ENCODE measurements around the gene PSMA5.
"Not testable (repeated sequence)": the region's sequence is repeated elsewhere in the genome, so short reads cannot be mapped to it uniquely, and the experiment has no call there.

PSMA5 gene

DNA sequence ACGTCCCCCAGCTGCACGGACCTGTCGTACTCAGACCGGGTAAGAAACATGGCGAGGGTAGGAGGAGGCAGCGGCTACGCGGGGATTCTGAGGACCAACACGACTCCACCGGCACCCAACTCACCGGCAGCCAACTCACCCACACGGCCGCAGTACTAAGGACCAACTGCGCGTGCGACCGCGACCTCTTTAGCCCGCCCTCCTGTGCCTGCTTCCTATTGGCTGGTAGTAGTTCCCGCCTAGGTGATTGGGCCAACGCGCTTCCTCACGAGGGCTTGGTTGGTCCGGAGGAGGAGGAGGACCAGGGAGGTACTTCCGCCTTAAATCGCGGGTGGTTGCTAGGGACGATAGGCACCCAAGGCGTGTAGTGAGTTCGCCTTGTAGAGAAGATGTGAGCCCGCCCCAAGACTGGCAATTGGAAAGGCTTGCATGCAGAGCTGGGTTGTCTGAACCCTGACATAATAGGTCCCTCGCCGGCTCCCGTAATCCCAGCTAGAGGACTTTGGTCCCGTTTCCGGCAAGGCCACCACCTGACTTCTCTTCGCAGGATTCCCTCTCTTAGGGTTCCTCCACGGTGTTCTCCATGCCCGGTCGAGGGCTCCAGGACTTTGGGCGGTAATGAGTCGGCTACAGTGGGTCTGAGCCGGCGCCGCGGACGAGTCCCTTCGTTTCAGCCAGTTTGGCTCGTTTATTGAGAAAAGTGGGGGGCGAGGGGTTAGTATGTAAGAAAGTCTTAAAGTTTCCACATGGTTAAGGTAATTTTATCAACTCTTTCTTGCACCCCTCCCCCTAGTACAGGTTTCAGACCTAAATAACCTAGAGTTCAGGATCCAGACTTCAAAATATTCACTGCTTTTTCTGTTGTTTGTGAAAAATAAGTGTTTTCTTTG, at the start of gene PSMA5:
Gene PSMA5, minus strand, starts transcription at position 168 of the 890 bp plus-strand sequence. Its CDS starts 118 bp downstream, at position 50.
- peak; percentile 97 for DNase-seq (ENCODE audit: low spot score)

DNA sequence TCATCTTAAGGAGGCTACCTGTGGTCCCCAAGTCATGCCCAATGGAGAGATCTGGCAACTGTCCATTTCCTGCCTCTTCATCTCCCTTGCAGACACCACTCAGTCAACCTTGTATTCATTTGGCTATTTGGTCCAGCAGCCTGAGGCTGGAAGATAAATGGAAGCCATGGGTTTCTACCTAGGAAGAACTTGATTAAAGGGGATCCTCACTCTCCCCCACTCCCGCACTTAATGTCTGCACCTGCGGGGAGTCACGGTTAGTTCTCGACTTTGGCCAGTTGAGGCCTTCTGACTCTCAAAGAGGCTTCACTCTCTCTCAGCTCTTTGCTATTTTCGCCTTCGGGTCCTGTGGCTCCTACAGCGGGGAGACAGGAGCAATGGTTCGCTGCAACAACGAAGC, 49.0 kb upstream of the PSMA5 start:
- DNase-seq (ENCODE audit: low spot score) = no peak

DNA sequence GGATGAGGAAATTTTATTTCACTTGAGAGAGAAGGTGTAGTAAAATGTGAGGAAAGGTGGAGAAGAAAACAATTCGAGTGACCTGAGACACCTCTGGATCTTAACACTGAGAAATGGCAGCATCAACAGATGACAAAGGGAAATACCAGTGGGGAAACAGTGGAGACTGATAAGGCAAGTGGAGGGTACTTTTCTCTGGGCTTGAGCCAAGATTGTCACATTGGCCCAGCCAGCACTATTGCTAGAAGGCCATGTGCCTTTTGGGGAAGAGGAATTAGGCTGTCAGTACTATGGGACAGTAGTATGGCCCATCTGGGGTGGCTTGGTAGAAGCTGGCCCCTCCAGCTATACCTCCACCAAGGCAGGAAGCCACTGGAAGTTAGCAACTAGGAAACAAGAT, 48.4 kb upstream of the PSMA5 start:
- no peak for DNase-seq (ENCODE audit: low spot score)

DNA sequence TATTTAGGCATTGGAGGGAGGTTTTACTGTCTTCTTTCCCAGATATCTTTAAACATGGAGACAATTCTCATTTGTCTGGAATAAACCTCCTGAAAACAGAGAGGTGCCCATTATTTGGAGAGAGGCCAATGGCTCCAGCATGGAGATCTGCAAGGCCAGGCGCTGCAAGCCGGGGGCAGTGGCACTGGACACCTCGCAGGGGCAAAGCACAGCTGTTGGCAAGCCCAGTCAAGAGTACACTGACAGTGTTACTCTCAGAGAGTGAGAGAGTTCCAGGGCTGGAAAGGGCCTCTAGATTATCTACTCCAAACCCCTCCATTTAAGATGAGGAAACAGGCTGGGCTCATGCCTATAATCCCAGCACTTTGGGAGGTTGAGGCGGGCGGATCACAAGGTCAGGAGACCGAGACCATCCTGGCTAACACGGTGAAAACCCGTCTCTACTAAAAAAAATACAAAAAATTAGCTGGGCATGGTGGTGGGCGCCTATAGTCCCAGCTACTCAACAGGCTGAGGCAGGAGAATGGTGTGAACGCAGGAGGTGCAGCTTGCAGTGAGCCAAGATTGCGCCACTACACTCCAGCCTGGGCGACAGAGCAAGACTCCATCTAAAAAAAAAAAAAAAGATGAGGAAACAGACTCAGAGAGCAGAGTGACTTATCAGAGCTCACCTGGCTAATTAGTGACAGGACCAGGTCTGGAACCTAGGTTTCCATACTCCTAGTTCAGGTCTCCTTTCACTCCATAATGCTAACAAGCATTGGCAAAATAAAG, 47.2 kb upstream of the PSMA5 start:
- DNase-seq (ENCODE audit: low spot score) = not testable (repeated sequence)

DNA sequence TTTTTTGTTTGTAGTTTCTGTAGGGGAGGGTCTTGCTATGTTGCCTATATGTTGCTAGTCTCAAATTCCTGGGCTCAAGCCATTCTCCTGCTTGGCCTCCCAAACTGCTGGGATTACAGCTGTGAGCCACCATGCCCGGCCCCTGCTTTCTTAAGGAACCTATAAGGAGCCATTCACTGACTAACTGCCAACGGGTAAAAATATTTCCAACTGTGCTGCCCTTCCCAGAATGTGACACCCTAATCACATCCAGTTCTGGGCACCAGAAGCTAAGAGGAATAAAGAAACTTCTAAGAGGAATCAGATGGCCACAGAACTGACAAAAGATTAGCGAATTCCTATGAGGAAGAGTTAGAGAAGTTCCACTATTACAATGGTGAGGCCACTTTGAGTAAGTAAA, 46.5 kb upstream of the PSMA5 start:
- no peak for DNase-seq (ENCODE audit: low spot score)

DNA sequence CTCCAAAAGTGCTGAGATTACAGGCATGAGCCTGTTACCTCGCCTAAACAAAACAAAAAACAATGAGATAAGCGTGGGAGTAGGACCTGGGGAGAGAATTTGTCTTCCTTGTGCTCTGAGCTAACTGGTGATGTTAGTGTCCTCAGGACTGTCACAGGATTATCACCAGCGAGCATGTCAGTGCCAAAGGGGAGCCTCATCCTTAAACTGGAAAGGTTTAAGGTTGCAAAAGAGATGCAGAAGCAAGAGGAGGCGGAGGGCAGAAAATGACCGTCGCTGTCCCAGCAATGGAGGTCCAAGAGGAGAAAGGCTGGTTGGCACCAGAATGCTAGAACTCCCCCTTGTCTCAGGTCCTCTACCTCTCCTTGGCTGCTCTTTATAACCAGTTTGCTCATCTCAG, 44.0 kb upstream of the PSMA5 start:
- no peak for DNase-seq (ENCODE audit: low spot score)

DNA sequence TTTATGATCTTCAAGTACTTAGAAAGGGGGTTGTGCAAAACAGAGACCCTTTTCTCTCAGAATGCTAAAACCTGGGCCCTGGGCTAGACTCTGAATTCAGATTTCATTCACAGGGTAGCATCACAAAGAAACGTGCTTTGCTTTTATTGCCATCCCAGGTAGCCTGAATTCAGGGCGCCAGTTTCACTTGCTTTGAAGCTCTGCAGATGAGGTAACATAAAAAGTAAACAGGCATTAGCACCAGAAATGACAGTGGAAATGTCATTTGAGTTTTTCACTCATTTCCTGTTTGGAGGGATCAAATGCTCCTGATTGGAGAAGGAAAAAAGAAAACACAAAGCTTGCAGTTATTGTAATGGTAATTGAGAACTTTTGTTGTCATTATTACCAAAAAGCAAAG, 42.7 kb upstream of the PSMA5 start:
- no peak for DNase-seq (ENCODE audit: low spot score)

DNA sequence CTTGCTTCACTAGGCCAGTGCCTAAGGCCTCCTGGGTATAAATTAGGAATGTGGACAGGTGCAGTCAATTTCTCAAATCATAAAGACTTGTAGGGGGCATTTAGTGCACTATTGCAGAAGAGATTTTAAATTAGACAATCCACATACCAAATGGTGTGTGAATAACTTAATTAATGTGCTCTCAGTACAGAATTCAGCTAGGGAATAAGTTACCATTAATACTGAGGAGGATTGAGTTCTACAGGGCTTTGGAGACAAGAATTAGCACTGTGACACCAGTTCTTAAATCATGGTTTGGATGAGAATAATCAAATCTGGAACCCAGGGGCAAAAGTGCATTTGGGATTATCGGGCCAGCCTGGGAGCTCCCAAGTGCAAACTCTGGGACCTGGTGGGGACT, 41.8 kb upstream of the PSMA5 start:
- DNase-seq (ENCODE audit: low spot score) = no peak

DNA sequence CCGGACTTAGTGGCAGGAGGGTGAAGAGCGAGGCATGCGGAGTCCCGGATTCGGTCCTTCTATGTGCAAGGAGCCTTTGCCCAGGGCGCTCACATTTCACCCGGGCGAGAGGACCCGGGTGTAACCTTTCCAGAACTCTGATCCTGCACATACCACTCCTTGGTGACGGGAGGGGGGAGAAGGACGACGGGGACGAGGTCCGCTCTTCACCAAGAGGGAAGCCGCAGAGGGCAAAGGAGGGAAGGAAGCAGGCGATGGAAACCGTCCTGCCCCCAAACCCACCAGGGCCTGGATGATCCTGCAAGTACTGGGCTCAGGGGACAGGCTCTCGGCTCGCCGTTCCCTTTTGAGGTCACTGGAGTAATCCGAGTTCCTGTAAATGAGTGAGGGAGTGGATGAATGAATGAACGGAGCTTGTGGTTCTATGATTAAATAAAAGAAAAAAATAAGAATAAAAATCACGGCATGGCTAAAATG, 41.1 kb upstream of the PSMA5 start:
- no peak for DNase-seq (ENCODE audit: low spot score)

DNA sequence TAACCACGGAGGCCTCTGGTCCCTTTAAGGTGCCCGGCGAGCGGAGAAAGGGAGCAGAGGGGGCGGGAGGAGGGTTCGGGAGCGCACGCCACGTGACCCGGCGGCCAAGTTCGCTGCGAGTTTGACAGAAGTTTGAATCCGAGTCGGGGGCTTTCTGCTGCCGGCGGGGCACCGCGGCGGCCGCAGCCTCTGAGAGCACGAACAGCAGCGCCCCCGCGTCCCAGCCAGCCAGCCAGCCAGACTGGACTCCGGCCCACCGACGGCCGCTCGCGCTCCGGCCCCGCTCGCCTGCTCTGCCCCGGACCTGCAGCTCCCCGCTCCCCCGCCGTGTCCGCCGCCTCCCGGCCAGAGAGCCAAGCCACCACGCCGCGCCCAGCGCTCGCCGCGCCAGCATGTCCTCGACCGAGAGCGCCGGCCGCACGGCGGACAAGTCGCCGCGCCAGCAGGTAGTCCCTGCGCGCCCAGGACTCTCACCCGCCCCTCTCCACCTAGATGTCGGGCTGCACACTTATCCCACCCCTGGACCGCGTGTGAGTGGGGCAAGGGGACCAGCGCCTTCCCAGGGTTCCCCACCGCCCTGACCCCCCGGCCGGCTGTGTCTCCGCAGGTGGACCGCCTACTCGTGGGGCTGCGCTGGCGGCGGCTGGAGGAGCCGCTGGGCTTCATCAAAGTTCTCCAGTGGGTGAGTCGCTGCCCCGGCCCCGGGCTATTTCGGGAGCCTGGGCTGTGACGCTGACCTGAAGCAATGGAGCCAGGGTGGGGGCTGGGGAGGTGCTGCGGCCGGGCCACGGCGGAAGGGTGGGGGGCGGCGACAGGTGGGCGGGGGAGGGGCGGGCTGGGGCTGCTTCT, 40.4 kb upstream of the PSMA5 start, which contains the start of gene SYPL2:
Gene SYPL2, plus strand, starts transcription at position 95 of the 849 bp plus-strand sequence. Its CDS starts 298 bp downstream, at position 393.
- no peak for DNase-seq (ENCODE audit: low spot score)

DNA sequence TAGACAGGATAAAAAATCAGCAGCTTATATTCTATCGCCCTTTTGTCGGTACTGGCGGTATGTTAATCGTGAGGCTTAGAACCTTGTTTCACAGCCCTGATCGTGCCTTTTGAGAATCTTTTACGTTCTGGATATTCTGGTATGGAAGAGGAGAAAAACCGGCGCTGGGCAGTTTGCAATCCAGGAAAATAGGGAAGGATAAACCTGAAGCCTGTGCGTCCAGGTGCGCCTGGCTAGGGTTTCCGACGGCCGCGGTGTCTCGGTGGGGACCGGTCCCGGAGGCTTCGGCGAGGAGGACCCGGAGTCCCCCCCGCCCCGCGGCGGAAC, 39.8 kb upstream of the PSMA5 start:
- no peak for DNase-seq (ENCODE audit: low spot score)

DNA sequence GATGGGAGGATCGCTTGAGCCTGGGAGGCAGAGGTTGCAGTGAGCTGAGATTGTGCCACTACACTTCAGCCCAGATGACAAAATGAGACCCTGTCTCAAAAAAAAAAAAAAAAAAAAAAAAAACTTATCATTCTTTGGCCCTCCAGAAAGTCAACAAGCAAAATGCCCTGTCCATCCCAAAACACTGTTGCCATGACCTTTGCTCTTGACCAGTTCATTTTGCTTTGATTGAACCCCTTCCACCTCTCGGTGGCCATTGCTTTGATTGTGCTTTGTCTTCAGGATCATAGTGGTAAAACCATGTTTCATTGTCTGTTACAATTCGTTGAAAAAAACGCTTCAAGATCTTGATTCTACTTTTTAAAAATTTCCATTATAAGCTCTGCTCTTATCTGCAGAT, 31.6 kb upstream of the PSMA5 start:
- DNase-seq (ENCODE audit: low spot score) = no peak

DNA sequence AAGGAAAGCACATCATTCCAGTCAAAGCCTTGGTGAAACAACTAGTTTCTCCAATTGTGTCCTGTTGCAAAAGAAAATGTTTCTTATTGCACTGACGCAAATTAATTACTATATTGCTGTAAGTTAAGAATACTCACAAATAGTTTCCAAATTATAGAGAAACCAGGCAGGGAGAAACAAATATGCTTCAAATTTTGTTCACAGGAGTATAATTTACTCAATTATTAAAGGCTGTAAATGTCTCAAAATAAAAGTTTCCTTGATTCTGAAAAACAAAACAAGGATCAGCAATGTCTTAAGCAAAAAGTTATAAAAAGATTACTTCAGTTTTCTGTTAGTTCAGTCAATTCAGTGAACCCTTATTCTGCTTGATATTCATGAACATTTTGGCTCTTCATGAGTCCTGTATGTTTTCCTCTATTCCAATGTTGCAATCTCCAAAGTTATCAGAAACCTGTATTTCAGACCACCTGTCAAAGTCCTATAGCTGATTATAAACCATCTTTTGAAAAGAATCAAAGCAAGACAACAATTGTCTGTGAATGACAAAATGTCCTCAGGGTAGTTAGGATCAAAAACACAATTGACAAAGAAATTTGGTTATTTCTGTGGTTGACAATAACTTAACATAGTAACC, 28.4 kb upstream of the PSMA5 start:
- no peak for DNase-seq (ENCODE audit: low spot score)

DNA sequence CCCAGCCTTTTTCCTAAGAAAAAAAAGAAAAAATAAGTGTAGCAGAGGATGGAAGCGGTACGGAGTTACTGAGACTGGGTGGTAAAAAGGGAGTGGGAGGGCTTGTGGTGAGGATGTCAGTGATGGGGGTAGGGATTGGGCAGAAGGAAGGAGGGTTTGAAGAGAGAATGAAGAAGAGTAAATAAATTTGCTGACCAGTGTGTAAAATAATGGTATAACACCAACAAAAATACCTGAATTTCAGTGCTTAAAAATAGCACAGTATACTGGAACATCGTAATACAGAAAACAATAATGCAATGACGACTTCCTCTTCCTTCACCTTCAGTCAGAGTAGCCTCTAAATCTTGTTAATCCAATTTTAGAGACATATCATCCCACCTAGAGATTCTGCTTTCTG, 21.3 kb upstream of the PSMA5 start:
- DNase-seq (ENCODE audit: low spot score) = no peak

DNA sequence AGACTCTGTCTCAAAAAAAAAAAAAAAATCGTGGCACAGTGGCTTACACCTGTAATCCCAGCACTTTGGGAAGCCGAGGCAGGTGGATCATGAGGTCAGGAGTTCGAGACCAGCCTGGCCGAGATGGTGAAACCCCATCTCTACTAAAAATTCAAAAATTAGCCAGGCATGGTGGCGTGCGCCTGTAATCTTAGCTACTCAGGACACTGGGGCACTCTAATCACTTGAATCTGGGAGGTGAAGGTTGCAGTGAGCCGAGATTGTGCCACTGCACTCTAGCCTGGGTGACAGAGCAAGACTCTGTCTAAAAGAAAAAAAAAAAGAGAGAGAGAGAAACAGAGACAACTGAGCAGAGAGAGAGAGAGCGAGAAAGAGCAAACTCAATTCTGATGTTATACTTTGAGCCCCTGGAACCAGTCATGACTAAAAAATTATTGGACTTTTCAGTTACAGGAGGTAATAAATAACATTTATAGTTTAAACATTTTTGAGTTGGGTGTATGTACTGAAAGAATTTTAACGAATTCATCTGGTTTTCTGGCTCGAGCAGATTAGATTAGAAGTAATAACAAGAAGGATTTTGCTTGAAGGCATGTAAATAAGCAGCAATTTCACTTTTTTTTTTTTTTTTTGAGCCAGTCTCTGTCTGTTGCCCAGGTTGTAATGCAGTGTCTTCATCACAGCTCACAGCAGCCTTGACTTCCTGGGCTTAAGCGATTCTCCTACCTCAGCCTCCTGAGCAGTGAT, 19.9 kb upstream of the PSMA5 start:
- not testable (repeated sequence) for DNase-seq (ENCODE audit: low spot score)

DNA sequence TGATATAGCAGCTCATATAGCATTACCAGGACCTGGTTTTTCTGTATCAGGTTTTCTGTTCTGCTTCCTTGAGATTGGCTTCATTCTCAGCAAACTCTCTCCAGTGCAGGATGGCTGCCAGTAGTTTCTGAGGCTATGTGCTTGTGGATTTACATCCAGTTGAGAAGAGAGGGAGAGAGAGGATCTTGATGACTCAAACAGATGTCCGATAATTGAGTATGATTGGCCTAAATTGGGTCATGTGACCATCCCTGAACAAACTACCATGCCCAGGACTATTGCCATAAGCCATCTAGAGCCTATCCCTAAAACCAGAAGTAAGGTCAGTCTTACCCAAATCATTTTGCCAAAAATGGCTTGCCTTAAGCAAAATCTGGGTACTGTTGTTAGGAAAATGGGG, 18.1 kb upstream of the PSMA5 start:
- DNase-seq (ENCODE audit: low spot score) = no peak

DNA sequence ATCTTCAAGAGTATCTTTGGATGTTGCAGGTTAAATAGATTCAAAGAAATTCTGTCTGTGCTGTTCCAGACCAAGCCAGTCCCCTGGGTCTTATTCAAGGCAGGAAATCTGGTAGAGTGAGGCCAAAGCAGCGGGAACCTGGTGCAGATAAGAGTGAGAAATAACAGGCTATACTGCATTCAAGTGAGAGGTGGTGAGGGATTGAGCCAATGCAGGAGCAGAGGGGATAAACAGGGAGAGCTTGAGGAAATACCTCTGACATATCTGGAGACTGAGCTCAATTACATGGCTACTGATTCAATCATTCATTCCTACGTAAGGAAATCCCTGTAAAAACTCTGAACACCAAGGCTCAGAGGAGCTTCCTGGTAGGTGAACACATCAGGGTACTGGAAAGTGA, 17.2 kb upstream of the PSMA5 start:
- DNase-seq (ENCODE audit: low spot score) = no peak

DNA sequence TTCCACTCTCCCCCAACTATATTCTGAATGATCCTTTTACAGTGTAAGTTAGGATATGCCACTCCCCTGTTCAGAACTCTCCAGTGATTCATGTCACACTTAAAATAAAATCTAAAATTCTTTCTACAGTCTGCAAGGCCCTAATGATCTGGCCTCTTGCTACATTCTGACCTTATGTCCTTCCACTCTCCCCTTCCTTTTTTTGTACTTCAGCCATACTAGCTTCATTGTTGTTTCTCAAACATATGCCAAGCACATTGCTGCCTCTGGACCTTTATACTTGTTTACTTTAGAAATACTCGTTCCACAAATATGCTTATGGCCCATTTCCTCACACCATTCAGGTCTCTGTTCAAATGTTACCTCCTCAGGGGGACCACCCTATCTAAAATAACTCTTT, 14.8 kb upstream of the PSMA5 start:
- DNase-seq (ENCODE audit: low spot score) = no peak

DNA sequence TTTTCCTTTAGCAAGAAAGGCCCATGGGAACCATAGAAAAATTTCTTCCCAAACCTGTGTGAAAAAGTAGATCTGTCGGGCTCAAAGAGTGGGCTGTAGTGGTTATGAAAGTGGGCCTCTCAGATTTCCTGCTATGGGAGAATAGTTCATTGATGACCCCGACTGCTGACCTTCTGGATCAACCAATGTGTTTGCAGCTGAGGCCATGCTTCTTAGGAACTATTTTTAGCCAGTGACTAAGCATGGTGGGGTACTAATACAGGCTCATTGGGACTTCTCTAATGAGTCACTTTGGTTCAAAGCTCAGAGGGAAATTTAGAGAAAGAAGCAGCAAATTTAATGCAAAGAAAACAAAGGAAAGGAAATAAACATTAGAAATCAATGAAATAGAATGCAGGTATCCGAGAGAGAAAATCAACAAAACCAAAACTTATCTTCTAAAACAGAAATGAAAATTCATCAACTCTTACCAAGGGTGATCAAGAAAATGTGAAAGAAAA, 12.6 kb upstream of the PSMA5 start:
- DNase-seq (ENCODE audit: low spot score) = no peak

DNA sequence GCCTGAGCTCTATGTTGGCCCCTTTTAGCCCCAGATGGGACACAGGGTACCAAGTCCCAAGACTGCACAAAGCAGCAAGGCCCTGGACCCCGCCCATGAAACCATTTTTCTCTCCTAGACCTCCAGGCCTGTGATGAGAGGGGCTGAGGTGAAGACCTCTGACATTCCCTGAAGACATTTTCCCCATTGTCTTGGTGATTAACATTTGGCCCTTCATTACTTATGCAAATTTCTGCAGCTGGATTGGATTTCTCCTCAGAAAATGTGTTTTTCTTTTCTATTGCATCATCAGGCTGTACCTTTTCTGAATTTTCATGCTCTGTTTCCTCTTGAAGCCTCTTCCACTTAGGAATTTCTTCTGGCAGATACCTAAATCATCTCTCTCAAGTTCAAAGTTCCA, 8.2 kb upstream of the PSMA5 start:
- DNase-seq (ENCODE audit: low spot score) = no peak

DNA sequence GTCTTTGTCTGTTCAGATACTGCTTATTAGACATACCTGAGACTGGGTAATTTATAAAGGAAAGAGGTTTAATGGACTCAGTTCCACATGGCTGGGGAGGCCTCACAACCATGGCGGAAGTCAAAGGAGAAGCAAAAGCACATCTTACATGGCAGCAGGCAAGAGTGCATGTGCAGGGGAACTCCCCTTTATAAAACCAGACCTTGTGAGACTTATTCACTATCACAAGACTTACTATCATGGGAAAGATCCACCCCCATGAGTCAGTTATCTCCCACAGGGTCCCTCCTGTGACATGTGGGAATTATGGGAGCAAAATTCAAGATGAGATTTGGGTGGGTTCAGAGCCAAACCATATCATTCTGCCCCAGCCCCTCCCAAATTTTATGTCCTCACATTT, 7.1 kb upstream of the PSMA5 start:
- DNase-seq (ENCODE audit: low spot score) = no peak

Measured in CD4-positive, alpha-beta T cell treated with Interleukin-2 at 100 ng/mL for 4 hours (primary cell).